ENCODE data around the gene GALNT16.

DNA sequence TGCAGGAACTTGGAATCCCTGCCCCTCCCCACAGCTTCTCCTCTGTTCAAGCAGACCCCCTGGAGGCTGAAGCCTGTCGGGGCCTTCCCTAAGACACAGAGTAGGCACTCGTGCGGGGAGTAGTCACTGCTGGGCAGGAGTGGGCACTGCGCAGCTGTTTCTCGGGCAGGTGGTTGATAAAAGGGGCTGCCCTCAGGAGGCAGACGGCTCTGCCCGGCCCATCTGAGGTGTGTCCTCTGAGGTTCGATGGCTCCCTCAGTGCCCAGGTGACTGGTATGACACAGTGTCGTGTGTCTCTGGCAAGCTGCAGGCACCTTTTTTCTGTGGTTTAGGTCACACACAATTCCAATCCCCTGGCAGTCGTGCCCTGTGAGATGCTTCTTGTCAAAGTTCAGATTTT, 10.1 kb downstream of the GALNT16 start:
- TF ChIP-seq CEBPB (IDR thresholded peaks at IDR 0.05) (no peak), ZBTB7A (IDR thresholded peaks at IDR 0.05; ENCODE audit: low read depth) (no peak), TAF1 (IDR thresholded peaks at IDR 0.05; ENCODE audit: low read depth) (no peak), CREB1 (IDR thresholded peaks at IDR 0.05; ENCODE audit: low read depth) (no peak), FOXM1 (IDR thresholded peaks at IDR 0.05; ENCODE audit: borderline replicate concordance, low read depth) (no peak), EGR1 (IDR thresholded peaks at IDR 0.05) (no peak), EP300 (IDR thresholded peaks at IDR 0.05; ENCODE audit: borderline replicate concordance) (no peak), NFIC (IDR thresholded peaks at IDR 0.05) (no peak), TEAD4 (IDR thresholded peaks at IDR 0.05) (no peak), RAD21 (IDR thresholded peaks at IDR 0.05; ENCODE audit: low read depth) (no peak), YY1 (IDR thresholded peaks at IDR 0.05; ENCODE audit: low read depth) (no peak)
- TF ChIP-seq, protein P1, sequence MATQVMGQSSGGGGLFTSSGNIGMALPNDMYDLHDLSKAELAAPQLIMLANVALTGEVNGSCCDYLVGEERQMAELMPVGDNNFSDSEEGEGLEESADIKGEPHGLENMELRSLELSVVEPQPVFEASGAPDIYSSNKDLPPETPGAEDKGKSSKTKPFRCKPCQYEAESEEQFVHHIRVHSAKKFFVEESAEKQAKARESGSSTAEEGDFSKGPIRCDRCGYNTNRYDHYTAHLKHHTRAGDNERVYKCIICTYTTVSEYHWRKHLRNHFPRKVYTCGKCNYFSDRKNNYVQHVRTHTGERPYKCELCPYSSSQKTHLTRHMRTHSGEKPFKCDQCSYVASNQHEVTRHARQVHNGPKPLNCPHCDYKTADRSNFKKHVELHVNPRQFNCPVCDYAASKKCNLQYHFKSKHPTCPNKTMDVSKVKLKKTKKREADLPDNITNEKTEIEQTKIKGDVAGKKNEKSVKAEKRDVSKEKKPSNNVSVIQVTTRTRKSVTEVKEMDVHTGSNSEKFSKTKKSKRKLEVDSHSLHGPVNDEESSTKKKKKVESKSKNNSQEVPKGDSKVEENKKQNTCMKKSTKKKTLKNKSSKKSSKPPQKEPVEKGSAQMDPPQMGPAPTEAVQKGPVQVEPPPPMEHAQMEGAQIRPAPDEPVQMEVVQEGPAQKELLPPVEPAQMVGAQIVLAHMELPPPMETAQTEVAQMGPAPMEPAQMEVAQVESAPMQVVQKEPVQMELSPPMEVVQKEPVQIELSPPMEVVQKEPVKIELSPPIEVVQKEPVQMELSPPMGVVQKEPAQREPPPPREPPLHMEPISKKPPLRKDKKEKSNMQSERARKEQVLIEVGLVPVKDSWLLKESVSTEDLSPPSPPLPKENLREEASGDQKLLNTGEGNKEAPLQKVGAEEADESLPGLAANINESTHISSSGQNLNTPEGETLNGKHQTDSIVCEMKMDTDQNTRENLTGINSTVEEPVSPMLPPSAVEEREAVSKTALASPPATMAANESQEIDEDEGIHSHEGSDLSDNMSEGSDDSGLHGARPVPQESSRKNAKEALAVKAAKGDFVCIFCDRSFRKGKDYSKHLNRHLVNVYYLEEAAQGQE (IDR thresholded peaks at IDR 0.05; ENCODE audit: low read depth) = no peak
- TF ChIP-seq, protein P2, sequence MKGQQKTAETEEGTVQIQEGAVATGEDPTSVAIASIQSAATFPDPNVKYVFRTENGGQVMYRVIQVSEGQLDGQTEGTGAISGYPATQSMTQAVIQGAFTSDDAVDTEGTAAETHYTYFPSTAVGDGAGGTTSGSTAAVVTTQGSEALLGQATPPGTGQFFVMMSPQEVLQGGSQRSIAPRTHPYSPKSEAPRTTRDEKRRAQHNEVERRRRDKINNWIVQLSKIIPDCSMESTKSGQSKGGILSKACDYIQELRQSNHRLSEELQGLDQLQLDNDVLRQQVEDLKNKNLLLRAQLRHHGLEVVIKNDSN (IDR thresholded peaks at IDR 0.05) = no peak

All from Ishikawa (cell line).